GM21529 (cell line): ENCODE data around the gene SELENOT.
"Not testable (repeated sequence)": the region's sequence is repeated elsewhere in the genome, so short reads cannot be mapped to it uniquely, and the experiment has no call there.

Source experiments
- ATAC-seq: cut with Tn5 transposase; IDR thresholded peaks from one replicate; pipeline ENCODE4 v1.9.1; 2021; ENCODE audit not compliant: unreplicated experiment

The SELENOT gene

DNA sequence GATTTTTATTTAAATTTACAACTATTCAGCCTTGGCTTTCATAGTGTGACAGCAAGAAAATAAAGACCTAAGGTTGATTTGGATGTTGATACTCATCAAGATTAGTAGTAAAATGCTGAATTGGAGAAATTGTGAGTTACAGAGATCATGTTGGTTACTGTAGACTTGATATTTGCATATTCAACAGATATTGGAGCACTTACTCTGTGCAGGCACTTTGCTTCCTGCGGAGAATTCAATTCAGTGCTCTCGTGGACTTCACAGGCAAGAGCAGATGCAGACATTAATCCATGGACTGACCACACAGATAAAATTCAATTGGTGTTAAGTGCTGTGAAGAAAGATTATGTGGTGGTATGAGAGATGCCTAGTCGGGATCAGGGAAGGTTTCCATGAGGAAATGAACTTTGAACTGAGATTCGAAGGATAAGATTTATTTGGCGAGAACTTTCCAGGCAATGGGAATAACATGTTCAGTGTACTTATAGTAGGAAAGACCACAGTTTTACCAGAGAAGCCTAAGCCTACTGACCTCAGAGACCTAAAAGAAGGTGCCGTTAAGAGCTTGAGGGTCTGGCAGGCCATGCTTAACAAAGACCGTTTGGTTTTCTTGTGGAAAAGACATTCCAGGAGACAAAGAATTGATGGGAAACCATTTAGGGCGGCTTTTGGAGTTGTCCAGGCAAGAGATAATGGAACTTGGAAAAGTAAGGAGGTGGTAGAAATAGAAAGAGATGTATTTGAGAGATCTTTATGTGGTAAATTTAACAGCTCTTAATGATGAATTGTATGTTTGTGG lies 4.3 kb downstream of the SELENOT start:
- ATAC-seq = no peak

DNA sequence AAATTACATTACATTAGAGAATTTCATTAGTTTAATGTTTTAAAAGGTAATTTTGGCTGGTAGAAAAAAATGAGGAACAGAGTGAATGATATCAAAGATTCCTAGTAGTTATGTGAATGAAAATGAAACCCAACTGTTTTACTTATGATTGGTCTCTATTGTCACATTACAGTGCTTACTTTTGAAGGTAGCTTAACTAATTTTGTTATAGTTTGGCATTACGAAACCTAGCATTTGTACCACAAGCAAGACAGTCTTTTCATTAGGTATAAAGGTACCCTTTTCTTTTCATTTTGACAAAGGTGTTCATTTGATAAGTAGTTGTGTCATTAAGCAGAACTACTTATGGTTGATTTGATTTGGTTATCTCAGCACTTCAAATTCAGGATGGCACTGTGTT lies 6.9 kb downstream of the SELENOT start:
- ATAC-seq = no peak

DNA sequence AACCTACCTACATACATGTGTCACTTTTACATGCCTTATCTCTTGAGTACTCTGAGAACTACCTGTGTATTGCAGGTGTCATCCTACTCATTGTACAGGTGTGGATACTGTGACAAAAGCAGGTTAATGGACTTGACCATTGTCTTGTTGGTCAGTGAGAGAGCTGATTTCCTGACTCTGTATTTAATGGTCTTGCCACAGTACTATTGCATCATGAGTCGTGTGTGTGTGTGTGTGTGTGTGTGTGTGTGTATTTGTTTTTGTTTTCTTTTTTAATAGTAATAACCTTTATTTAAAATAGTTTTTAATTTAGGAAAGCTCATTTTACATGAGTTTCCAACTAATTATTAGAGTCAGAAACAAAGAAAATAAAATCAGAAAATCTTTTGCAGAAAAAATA lies 7.7 kb downstream of the SELENOT start:
- no peak for ATAC-seq

DNA sequence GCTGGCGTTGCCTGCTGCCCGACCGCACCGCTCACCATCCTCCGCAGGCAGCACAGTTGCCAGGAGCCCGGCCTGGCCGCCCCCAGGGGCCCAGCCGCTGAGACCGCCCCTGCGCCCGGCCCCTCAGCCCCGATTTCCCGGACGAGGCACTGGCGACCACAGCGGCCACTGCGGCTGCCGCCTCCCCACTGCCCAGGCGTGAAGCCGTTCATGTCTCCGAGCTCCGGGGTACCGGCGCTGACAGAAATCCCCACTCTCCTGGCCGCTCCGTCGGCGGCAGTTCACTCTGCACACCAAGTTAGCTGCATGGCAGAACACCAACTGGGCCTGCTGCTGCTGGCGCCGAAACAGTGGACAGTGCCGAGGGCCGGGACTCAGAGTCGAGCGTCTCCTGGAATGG lies 8.5 kb downstream of the SELENOT start:
- ATAC-seq = no peak

DNA sequence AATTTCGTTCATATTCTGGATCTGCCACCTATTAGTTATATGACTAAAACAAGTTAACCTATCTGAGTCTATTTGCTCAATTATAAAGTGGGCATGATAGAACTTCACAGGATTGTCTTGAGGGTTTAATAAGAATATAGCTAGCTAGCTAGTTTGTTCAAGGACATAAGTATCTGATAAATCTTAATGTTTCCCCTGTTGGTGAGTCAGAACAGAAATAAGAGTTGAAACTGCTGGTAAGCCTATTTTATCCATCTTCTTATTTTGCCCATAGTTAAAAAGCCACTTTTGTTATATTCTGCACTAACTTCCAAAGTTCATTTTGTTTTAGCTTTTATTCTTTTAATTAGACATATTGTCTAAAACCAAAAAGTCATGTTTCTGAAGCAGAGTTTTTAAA lies 9.4 kb downstream of the SELENOT start:
- ATAC-seq = no peak

DNA sequence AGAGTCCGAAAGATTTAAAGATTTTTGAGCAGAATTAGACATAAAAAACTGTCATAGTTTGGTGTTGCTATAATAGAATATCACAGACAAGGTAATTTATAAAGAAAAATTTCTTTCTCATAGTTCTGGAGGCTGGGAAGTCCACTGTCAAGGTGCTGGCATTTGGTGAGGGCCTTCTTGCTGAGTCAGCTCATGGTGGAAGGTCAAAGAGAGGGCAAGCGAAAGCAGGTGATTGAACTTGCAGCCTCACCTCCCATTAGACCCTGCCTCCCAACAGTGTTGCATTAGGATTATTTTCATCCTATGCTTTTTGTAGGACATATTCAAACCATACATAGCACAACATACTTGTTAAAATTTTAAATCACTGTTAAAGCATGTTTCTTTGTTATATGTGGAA lies 9.9 kb downstream of the SELENOT start:
- no peak for ATAC-seq

DNA sequence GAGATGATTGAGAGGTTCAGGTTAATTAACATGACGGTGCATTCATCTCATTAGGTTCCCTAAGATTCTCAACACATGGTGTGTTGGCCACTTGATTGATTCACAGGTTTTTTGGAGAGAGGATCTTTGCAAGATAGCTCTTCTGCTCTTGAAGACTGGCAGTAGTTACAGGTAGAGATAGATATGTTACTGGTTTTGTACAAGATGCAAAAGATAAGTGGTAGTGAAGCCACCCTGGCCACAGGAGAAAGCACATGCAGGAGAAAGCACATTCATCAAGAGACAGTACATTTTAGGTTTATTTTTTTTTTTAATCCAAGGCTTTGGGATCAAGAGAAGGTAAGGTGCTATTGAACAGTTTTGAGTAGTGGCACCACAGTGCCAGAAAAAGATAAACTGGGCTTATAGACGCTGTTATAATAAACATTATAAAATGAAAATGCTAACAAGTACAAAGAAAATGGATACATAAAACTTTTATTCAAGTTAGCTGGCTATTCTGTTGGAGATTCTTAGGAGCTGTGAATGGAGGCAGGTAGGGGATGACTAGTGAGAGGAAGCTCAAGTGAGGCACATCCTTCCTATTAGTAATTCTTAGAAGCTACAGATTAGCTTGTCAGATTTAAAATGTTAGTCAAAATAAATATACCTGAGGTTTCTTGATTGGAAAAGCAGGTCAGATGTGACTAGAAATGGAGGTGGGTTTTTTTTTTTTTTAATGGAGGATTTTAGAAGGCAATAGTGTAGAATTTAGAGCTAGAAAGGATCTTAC lies 10.8 kb downstream of the SELENOT start:
- no peak for ATAC-seq

DNA sequence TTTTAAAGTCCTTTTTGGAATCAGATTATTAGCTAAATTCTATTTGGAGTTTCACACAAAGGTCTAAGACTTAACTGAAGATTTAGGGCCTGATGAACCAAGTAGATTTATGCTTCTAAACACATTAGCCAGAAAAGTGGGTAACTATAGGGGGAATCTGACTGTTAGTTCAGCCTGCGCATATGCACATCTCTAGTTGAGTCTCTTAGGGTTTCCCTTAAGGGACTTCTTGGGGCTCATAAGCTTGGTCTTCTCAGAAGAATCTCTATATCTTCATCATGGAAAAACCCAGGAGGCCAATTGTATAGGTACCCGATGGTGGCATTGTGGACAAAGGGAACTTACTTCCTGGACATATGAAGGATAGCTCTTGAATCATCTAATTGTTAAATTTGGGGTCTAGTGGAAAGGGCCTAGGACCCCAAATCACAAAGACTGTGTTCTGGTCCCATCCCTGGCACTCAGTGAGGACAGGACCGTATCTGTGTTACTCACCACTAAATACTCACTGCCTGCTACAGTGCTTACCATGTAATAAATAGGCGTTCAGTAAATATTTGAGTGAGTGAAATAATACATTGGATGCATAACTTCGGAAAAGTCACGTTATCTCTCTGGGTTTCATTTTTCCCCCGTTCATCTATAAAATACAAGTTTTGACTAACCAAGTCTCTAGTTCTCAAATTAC lies 17.0 kb downstream of the SELENOT start:
- no peak for ATAC-seq

DNA sequence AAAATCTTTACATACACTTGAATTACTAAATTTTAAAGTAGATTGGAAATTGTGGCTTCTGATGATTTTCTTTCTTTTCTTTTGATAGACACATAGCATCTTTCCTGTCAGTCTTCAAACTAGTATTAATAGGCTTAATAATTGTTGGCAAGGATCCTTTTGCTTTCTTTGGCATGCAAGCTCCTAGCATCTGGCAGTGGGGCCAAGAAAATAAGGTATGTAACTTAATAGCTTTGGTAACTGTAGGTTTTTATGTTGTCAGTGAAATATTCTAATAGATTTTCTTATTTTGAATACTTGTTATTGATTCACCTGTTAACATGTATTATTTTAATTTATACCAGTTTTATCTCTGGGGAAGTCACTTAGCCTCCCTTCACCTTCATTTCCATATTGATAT lies 19.8 kb downstream of the SELENOT start:
- not testable (repeated sequence) for ATAC-seq

DNA sequence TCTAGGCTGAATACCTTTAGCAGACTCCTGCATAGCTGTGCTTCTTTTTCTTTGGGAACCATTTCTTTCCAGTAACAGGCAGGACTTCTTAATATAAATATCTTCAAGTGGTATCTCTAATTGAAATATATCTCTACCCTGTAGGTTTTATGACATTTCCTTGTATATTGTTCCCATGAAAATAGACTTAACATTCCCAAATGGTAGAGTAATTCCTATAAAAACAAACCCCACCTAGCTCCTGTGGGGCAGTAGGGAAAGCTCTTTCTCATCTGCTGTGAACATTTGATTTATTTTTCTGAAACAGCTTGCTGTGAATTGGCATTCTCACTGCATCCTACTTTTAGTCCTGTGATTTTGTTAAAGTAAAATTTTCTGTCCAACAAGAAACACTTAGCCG lies 20.8 kb downstream of the SELENOT start:
- no peak for ATAC-seq

DNA sequence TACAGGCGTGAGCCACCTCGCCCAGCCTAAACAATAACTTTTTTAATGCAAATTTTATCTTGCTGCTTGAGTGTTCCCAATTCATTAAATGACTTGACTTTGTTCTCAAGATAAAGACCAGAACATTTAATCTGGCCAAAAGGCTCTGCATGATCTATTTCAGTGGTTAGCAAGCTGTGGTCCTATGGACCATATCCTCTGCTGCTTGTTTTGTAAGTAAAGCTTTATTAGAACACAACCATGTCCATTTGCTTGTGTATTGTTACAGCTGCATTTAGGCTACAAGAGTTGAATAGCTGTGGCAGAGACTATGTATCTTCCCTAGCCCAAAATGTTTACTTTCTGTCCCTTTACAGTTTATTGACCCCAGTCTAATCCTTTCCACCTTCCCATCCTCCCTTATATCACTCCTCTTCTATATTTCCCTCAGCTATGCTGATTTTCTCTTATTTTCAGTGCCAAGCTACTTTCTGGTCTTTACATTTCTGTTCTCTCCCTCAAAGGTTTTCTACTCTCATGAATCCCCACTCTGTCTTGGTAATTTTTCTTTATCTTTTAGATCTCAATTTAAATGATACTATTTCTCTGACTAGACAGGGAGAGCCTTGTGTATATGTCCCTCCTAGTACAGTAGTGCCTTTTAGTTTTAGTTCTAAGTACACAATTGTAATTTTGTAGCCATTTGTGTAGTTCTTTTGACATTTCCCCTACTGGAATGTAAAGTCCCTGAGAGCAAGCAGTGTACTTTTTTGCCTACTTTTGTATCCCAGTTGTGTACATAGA lies 23.2 kb downstream of the SELENOT start:
- ATAC-seq = no peak

DNA sequence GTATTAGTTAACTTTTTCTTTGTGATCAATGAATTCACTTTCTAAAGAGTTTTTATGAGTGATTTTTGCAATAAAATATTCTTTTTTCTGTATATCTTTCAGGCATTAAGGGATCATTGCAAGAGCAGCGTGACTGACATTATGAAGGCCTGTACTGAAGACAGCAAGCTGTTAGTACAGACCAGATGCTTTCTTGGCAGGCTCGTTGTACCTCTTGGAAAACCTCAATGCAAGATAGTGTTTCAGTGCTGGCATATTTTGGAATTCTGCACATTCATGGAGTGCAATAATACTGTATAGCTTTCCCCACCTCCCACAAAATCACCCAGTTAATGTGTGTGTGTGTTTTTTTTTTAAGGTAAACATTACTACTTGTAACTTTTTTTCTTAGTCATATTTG lies 24.4 kb downstream of the SELENOT start:
- no peak for ATAC-seq

DNA sequence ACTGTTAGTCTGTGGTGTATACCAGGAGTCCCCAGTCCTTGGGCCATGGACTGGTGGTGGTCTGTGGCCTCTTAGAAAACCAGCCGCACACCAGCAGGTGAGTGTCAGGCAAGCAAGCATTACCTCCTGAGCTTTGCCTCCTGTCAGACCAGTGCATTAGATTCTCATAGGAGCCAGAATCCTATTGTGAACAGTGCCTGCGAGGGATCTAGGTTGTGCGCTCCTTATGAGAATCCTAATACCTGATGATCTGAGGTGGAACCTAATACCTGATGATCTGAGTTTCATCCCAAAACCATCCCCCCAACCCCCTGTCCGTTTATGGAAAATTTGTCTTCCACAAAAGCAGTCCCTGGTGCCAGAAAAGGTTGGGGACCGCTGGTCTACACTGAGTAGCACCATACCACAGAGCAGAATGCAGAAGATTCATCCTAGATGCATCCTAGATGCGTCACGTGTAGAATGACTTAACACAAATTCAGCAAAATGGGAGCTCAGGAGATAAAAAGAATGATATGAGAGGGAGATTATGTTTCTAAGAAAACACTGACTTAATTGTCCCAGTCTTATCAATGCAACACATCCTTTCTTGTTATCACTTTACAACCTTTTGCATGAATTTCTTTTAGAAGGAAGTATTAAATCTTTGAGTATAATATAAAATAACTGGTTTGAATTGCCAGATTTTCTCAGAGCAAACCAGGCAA lies 28.5 kb downstream of the SELENOT start:
- ATAC-seq = no peak

DNA sequence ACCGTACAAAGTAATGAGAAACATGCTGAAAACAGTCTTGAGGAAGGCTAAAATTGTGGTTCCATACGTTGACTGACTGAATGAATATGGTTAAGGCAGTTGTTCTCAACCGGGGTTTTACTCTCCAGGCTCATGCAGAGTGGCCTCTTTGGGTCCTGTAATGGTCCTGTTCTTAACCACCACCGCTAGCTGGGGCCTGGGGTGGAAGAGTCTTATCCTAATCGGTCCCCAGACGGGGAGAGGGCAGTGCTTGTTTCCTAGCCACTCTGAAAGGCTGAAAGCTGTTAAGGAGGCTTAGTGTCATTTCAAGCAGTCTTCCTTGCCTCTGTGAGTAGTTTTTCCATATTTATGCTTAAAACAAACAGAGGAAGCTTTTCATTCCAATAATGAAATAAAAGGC lies 32.0 kb downstream of the SELENOT start:
- no peak for ATAC-seq

DNA sequence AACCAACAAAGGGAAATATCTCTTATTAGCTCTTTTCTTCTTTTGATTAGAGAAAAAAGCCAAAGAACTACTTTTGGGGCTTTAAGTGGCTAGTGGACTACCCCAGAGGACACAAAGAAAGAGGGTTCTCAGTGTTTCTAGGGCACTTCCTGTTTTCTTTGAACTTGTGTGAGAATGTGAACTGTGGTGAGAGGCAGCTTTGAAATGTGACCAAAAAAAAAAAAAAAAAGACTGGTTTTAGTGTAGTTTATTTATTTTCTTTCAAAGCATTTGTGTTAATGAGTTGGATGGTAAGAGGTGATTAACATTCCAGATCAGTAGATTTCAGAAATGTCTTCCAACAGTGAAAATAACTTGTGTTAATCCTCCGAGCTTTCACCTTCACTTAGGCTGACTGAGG lies 32.4 kb downstream of the SELENOT start:
- ATAC-seq = peak; percentile 82

DNA sequence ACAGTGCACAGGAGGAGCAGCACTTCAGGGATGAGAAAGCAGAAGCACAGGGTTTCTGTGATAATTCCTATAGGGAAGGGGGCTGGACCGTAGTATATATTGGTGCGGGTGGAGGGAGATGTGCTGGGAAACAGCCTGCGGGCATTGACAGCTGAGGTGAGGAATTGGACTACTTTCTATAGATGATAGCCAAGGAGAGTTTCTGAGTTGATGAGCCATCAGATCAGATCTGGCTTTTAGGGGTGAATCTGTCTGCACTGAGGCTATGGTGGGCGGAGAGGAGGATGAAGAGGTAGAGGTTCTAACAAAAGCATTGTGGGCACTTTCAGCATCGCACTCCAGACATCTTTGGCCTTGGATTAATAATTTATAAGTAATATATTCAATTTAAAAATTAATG lies 33.1 kb downstream of the SELENOT start:
- ATAC-seq = no peak

DNA sequence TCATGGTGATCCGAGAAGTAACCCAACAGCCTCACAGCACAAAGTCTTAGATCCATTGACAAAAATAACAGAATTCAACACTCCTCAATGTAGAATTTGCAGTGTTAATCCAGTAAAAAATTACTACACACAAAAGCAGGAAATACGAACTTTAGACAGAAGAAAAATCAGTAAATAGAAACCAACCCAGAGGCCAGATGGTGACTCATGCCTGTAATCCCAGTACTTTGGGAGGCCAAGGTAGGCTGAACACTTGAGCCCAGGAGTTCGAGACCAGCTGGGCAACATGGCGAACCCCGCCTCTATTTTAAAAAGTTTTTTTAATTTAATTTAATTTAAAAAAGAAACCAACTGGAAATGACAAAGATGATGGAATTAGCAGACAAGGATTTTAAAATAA lies 36.1 kb downstream of the SELENOT start:
- ATAC-seq = no peak

DNA sequence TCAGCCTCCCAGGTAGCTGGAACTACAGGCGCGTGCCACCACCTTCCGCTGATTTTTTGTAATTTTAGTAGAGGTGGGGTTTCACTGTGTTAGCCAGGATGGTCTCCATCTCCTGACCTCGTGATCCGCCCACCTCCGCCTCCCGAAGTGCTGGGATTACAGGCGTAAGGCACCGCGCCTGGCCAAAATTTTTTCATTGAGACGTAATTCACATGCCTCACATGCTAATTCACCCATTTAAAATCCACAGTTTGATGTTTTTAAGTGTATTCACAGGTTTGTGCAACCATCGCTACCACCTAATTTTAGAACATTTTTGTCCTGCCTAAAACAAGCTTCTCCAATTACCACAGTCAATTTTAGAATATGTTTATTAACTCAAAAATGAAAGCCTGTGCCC lies 37.1 kb downstream of the SELENOT start:
- ATAC-seq = no peak

DNA sequence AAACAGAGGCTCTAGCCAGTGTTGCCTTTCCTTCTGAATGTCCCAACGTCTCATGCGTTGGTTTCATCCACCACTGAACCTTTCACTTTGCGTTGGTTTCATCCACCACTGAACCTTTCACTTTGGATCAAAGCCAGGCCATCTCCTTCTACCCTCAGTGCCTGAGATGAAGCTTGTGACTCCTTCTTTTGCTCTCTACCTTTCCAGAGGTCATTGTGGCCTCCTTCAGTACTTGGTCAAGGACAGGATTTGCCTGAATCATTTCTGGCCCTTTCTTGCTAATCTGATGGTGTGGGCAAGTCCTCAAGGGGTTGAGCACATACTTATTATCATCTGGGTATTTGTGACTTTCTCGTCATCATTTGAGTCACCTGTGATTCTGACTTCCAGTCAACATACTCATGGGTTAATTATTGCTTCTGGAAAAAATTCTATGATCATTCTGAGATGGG lies 50.0 kb downstream of the SELENOT start:
- peak; percentile 76 for ATAC-seq

DNA sequence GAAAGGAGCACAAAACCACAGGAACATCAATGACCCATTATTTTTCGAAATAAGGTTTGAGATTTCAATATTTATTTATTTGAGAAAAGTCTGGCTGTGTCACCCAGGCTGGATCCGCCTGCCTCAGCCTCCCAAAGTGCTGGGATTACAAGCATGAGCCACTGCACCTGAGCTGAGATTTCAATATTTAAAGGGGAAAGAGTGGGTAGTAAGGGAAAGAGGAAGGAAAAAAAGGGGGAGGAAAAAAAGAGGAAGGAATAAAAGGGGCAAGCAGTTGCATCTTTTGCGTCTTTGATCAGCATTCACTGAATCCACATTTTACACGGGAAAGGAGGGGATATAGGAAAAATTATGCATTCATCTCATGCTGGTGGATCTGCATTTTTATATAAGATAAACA lies 53.2 kb downstream of the SELENOT start:
- ATAC-seq = no peak
